Right renal cortex interstitium (tissue), 3 donors: ENCODE data around the gene KLK14. TPM values are rescaled to one million over a fixed set of nuclear protein-coding genes. Genes with fewer than 3 reads are reported as not detected.

Experiments
- DNase-seq, 3 donors: peaks; one replicate each; pipeline ENCODE4 v3.0.0-alpha.2; 2013; ENCODE audit warnings: low read depth in 3 of 3, low spot score in 2 of 3
- polyA plus RNA-seq, 3 donors: library from polyadenylated mRNA; unstranded; fragments of 120-200 nt; gene quantifications; one replicate each; pipeline ENCODE4 v1.2.1, GENCODE V29; 2013; ENCODE audit not compliant: insufficient read length in 3 of 3

The KLK14 gene, protein sequence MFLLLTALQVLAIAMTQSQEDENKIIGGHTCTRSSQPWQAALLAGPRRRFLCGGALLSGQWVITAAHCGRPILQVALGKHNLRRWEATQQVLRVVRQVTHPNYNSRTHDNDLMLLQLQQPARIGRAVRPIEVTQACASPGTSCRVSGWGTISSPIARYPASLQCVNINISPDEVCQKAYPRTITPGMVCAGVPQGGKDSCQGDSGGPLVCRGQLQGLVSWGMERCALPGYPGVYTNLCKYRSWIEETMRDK
- polyA plus RNA-seq, result under 1 TPM; 0.14 to 0.17 (median 0.15) TPM

GRCh38 chr19:51082611-51083010 lies at the start of gene KLK14:
TSS of gene KLK14 (minus strand) at chr19:51082887. CDS start at chr19:51082614, 273 bp downstream.
- no peak for DNase-seq

GRCh38 chr19:51131780-51132680 lies 49.3 kb upstream of the KLK14 start:
- no peak for DNase-seq

- DNase-seq, result no peak
Observed at GRCh38 chr19:51129716-51130115, 47.0 kb upstream of the KLK14 start.

DNA sequence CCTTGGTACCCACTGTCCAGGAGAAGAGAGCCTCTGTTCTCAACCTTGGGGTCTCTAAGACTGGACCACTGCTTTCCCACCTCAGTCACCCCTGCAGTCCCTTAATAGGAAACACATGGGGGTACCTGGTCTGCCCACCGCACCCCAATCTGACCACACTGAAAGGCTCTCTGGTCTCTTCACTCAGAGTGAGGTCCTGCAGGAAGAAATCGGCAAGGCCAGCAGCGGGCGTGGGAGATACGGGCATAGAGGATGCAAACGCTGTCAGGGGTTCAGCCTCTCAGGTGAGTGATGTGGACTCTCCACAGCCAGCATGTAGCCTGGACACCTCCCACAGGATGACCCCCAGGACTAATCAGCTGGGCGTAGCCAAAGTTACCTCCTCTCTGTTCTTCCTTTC lies 45.5 kb upstream of the KLK14 start:
- no peak for DNase-seq

GRCh38 chr19:51127755-51128154 lies 45.1 kb upstream of the KLK14 start:
- no peak for DNase-seq

- DNase-seq, result no peak
Observed at GRCh38 chr19:51127032-51127431, 44.3 kb upstream of the KLK14 start.

GRCh38 chr19:51125421-51126075 lies 42.9 kb upstream of the KLK14 start:
- no peak for DNase-seq

DNA sequence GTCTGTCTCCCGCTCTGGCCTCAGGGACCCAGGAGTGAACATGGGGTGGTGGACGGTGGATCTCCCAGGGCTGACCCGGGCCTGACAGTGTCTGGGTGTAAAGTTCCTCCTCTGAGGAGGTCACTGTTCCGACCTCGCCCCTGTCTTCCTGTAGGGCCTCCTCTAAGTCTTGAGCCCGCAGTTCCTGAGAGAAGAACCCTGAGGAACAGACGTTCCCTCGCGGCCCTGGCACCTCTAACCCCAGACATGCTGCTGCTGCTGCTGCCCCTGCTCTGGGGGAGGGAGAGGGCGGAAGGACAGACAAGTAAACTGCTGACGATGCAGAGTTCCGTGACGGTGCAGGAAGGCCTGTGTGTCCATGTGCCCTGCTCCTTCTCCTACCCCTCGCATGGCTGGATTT lies 42.0 kb upstream of the KLK14 start, which contains the start of gene SIGLEC9:
TSS of gene SIGLEC9 (plus strand) at position 178 of the 400 bp plus-strand sequence. CDS start at position 247, 69 bp downstream.
- DNase-seq, result no peak

GRCh38 chr19:51124216-51124615 lies 41.5 kb upstream of the KLK14 start:
- no peak for DNase-seq

DNA sequence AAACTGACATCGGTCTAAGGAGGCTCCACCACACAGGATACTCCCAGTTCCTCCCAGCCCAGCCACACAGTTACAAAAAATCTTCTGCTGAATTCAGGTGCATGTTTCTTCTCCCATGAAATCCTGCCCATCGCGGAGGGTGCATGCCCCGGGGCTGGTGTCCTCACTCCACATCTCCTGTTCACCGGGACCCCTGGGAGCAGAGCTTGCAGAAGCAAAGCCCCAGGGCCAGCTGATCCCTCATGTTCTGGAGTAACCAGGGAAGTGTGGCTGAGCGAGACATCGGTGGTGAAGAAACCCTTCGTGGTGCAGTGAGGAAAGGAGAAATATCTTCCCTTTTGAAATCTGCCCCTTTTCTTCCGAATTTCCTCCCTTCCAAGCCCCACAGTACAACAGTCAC lies 41.1 kb upstream of the KLK14 start:
- no peak for DNase-seq

DNA sequence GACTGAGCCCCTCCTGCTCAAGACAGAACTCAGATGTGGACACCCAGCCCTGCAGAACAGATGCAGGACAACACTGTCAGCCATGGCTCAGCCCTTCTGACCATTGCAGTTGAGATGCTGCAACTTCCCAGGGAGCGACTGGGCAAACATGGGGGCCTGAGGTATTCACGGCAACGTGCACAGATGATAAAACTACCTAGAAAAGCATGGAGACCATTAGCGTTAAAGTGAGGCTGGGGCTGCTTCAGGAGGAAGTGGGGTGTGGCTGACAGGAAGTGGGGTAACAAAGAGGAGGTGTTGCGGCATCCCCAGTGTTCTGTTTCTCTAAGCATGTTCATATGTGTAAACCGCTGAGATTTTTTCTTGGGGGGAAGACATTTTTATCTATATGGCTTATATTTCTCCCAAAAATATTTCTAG lies 40.7 kb upstream of the KLK14 start:
- DNase-seq, result no peak

GRCh38 chr19:51122112-51122981 lies 39.7 kb upstream of the KLK14 start:
- DNase-seq, result no peak

DNA sequence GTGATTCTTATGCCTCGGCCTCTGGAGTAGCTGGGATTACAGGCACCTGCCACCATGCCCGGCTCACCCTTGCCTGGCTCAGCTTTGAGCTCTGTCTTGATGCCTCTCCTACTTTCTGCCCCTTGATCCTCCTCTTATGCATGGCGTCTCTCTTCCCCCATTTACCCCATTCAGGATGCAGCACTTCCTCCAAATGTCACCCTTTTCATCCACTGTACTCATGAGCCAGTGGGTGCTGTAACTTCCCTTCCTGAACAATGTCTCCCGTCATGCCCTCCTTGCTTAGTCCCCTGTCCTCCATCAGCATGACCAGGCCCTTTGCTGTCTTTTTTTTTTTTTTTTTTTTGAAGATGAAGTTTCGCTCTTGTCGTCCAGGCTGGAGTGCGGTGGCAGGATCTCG lies 38.6 kb upstream of the KLK14 start:
- DNase-seq, result no peak

DNA sequence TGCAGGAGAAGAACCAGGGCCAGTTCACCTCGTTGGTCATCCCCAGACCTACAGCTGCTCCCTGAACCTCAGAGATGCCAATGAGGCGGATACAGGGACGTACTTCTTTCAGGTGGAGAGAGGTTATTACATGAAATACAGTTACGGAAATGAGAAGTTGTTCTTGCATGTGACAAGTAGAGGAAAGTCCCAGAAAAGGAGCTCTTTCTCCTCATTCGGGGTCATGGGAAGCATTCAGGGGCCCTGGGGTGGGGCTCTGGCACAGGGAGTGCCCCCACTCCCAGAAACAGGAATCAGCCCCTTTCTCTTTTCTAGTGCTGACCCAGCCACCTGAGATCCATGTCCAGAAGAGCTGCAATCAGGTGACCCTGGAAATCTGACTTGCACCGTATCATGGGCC lies 37.5 kb upstream of the KLK14 start:
- no peak for DNase-seq

- no peak for DNase-seq
Observed at GRCh38 chr19:51119611-51120010, 36.9 kb upstream of the KLK14 start.

- no peak for DNase-seq
Observed at GRCh38 chr19:51119101-51119500, 36.4 kb upstream of the KLK14 start.

DNA sequence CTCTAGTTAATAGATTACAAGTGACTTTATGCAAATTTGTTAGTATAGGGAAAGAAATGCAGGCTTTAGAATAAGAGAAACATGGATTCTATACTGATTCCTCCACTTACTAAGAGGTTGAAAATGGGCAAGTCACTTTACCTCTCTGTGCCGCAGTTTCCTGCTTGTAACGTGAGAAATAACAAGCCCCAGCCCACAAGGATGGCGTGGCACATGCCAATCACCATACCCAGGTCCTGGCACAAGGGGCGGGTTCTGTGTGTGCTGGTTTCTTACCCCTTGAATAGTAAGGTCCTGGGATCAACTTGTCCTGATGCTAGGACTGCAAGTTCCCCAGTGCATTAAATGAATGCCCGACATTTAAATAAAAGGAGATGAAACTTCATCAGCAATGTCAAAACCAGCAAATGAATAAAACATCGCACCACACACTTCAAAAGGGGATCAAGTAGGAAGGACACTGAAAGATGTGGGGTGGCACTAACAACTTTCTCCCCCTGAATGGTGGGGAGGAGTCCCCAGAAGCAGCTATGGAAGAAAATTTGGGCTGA lies 34.1 kb upstream of the KLK14 start:
- no peak for DNase-seq

- no peak for DNase-seq
Observed at GRCh38 chr19:51114087-51114729, 31.5 kb upstream of the KLK14 start.

DNA sequence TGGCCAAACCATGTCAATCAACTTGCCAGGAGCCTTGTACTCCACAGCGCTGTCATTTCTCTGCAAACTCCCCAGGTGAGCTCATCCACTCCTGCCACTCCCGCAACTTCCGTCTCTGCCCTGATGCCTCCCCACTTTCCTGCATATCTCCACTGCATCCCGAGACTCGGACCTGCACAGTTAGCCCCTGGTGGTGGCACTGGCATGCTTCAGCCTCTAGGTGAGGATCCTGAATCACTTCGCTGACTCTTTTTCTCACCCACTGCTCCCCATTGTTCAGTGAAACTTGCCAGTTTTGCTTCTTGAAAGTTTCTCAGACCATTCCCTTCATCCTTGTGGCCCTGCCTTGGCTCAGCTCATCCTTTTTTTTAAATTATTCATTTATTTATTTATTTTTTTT lies 28.9 kb upstream of the KLK14 start:
- no peak for DNase-seq

- DNase-seq, result no peak
Observed at GRCh38 chr19:51110666-51110971, 27.9 kb upstream of the KLK14 start.
